HEK293 (cell line): ENCODE results near the gene DNAAF5.

Experiments
- TF ChIP-seq, protein P1 (sequence below): fragments of 450-650 bp; formaldehyde crosslinking; IDR thresholded peaks from 2 replicates; pipeline ENCODE4 v1.5.1; 2016; ENCODE audit warnings: missing biosample characterization, missing genetic modification characterization
- TF ChIP-seq, protein P2 (sequence below): fragments of 450-650 bp; formaldehyde crosslinking; IDR thresholded peaks from 2 replicates; pipeline ENCODE4 v1.5.1; 2016; ENCODE audit warnings: missing biosample characterization, missing genetic modification characterization

DNA sequence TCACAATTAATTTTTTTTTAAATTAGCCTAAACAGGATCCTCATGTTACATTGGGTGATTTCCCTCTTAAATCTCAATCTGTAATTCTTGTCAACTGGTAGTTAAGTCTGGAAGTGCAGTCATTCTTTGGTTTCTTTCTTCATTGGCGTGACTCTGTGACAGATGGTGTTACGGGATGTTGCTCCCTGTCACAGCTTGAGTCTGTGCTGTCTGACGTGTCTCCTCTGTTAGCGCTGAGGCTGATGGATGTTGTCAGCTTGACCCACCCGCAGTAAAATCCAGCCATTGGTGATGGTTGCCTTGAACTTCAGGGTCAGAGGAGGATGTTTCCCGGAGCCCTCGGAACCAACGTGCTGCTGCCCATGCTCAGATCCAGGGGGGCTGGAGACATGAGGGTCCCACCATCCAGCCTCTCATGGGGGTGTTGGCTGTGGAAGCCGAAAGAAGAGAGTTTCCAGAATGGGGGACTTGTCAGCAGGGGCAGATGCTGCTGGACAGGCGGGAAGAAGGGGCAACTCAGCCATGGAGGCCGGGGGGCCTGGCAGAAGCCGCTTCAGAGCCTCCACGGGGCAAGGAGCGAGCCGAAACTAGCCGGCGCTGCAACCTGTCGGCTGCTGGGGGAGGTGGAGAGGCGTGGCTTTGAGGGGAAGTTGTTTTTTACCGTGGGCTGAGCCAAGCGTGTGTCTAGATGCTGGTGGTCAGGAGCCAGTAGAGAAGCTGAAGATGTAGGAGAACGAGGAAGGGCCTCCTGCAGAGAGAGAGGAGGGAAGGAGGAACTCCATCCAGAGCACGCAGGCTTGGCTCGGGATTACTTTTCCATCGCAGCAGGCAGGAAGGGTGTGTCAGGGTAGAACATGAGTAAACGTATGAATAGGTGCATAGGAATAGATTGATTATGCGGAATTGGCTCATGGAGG, 109.2 kb downstream of the DNAAF5 start:
- TF ChIP-seq, protein P1, sequence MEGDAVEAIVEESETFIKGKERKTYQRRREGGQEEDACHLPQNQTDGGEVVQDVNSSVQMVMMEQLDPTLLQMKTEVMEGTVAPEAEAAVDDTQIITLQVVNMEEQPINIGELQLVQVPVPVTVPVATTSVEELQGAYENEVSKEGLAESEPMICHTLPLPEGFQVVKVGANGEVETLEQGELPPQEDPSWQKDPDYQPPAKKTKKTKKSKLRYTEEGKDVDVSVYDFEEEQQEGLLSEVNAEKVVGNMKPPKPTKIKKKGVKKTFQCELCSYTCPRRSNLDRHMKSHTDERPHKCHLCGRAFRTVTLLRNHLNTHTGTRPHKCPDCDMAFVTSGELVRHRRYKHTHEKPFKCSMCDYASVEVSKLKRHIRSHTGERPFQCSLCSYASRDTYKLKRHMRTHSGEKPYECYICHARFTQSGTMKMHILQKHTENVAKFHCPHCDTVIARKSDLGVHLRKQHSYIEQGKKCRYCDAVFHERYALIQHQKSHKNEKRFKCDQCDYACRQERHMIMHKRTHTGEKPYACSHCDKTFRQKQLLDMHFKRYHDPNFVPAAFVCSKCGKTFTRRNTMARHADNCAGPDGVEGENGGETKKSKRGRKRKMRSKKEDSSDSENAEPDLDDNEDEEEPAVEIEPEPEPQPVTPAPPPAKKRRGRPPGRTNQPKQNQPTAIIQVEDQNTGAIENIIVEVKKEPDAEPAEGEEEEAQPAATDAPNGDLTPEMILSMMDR, result no peak
- TF ChIP-seq, protein P2, sequence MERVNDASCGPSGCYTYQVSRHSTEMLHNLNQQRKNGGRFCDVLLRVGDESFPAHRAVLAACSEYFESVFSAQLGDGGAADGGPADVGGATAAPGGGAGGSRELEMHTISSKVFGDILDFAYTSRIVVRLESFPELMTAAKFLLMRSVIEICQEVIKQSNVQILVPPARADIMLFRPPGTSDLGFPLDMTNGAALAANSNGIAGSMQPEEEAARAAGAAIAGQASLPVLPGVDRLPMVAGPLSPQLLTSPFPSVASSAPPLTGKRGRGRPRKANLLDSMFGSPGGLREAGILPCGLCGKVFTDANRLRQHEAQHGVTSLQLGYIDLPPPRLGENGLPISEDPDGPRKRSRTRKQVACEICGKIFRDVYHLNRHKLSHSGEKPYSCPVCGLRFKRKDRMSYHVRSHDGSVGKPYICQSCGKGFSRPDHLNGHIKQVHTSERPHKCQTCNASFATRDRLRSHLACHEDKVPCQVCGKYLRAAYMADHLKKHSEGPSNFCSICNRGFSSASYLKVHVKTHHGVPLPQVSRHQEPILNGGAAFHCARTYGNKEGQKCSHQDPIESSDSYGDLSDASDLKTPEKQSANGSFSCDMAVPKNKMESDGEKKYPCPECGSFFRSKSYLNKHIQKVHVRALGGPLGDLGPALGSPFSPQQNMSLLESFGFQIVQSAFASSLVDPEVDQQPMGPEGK (tag by site-specific recombination), result no peak
